GM12892 (cell line): ENCODE results near the gene SOHLH1.

Experiments used
- POLR2A ChIP-seq: IDR thresholded peaks from 2 replicates; pipeline ENCODE4 v1.6.1; 2011; ENCODE audit warnings: low read depth, low read length, control low read depth
- POLR2AphosphoS5 ChIP-seq: IDR thresholded peaks from 2 replicates; pipeline ENCODE4 v1.6.1; 2011; ENCODE audit warnings: low read depth, low read length, control low read depth
- TAF1 ChIP-seq: IDR thresholded peaks from 2 replicates; pipeline ENCODE4 v1.6.1; 2011; ENCODE audit warnings: low read depth, mild to moderate bottlenecking, control low read depth, low read length, borderline replicate concordance

DNA sequence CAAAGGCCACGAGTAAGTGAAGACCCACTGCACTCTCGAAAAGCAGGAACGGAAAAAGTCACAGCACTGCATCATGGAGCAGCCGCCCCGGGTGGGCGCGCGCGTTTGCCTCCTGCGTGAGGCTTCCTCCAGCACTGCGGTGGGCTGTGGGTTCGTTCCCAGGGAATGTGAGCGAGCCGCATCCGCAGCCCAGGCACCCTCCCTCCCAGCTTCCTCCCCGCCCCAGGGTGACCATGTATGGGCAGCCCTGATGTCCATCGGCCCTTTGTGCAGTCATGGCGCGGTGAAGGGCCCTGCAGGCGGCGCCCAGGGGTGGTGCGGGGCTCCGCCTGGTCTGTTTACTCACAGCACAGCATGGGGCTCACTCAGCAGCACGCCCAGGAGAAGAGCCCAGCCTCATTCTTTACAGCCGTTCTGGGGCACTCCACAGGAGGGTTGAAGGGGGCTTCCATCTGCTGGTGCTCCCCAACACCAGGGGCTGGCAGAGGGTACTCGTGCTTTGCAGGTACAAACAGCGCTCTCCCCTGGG is 35.4 kb upstream of the SOHLH1 start:
- TF ChIP-seq TAF1 (no peak), POLR2A (no peak), POLR2AphosphoS5 (no peak)
